OCI-LY1 (cell line): ENCODE data around the gene RUNDC1.

Experiments
- H2AFZ ChIP-seq: fragments of 200-600 bp; sonication (generic), shearing (Covaris generic); 2 replicates; pipeline ENCODE4 v1.6.0; 2014; ENCODE audit warnings: antibody characterized with exemption, mild to moderate bottlenecking, low read length
- H3F3A ChIP-seq: fragments of 200-600 bp; sonication (generic), shearing (Covaris generic); 2 replicates; pipeline ENCODE4 v1.6.0; 2014; ENCODE audit warnings: mild to moderate bottlenecking, antibody characterized with exemption, low read length, moderate library complexity; ENCODE audit not compliant: insufficient read depth
- H3K27ac ChIP-seq: fragments of 200-600 bp; sonication (generic); 2 replicates; pipeline ENCODE4 v1.5.1; 2014; ENCODE audit warnings: low read length, mixed run types, mild to moderate bottlenecking, low read depth; ENCODE audit not compliant: poor library complexity, severe bottlenecking
- H3K27me3 ChIP-seq: fragments of 200-600 bp; sonication (generic); 2 replicates; pipeline ENCODE4 v1.6.0; 2014; ENCODE audit warnings: antibody characterized with exemption, mild to moderate bottlenecking, low read length, moderate library complexity; ENCODE audit not compliant: insufficient read depth
- H3K36me3 ChIP-seq: fragments of 200-600 bp; sonication (generic); 2 replicates; pipeline ENCODE4 v1.6.1; 2014; ENCODE audit warnings: mild to moderate bottlenecking, antibody characterized with exemption, low read length, moderate library complexity, mixed read lengths; ENCODE audit not compliant: insufficient read depth
- H3K4me1 ChIP-seq: fragments of 200-600 bp; sonication (generic); 2 replicates; pipeline ENCODE4 v1.5.1; 2014; ENCODE audit warnings: mild to moderate bottlenecking, low read length, moderate library complexity; ENCODE audit not compliant: insufficient read depth, severe bottlenecking
- H3K4me2 ChIP-seq: fragments of 200-600 bp; sonication (generic), shearing (Covaris generic); 2 replicates; pipeline ENCODE4 v1.6.1; 2014; ENCODE audit warnings: low read length
- H3K4me3 ChIP-seq: fragments of 200-600 bp; sonication (generic); 2 replicates; pipeline ENCODE4 v1.5.1; 2014; ENCODE audit warnings: low read length, low read depth, mild to moderate bottlenecking, mixed read lengths; ENCODE audit not compliant: poor library complexity, severe bottlenecking
- H3K79me2 ChIP-seq: fragments of 200-600 bp; shearing (Covaris generic); 2 replicates; pipeline ENCODE4 v1.6.1; 2016; ENCODE audit warnings: mixed run types, low read length, mixed read lengths; ENCODE audit not compliant: insufficient read depth
- H3K9ac ChIP-seq: fragments of 200-600 bp; sonication (generic), shearing (Covaris generic); 2 replicates; pipeline ENCODE4 v1.6.1; 2014; ENCODE audit warnings: mild to moderate bottlenecking, low read length, mixed read lengths
- H3K9me2 ChIP-seq: fragments of 200-600 bp; sonication (generic), shearing (Covaris generic); 2 replicates; pipeline ENCODE4 v1.6.1; 2014; ENCODE audit warnings: low read depth, mild to moderate bottlenecking, low read length, mixed read lengths
- H3K9me3 ChIP-seq: fragments of 200-600 bp; shearing (Covaris generic); 2 replicates; pipeline ENCODE4 v1.6.1; 2014; ENCODE audit warnings: low read length, mixed read lengths
- H4K20me1 ChIP-seq: fragments of 200-600 bp; sonication (generic), shearing (Covaris generic); 2 replicates; pipeline ENCODE4 v1.6.0; 2016; ENCODE audit warnings: mild to moderate bottlenecking, low read length; ENCODE audit not compliant: insufficient read depth
- EZH2 ChIP-seq: fragments of 200-600 bp; sonication (generic), shearing (Covaris generic); IDR thresholded peaks from 2 replicates; pipeline ENCODE4 v1.8.0; 2017; ENCODE audit warnings: borderline replicate concordance, mixed run types, mild to moderate bottlenecking, antibody characterized with exemption, low read length, moderate library complexity, mixed read lengths
- TF ChIP-seq, protein P1 (sequence below): fragments of 200-600 bp; sonication (generic), shearing (Covaris generic); IDR thresholded peaks from 2 replicates; pipeline ENCODE4 v1.5.1; 2017; ENCODE audit warnings: mild to moderate bottlenecking, antibody characterized with exemption, low read length, moderate library complexity, mixed read lengths

The RUNDC1 gene

DNA sequence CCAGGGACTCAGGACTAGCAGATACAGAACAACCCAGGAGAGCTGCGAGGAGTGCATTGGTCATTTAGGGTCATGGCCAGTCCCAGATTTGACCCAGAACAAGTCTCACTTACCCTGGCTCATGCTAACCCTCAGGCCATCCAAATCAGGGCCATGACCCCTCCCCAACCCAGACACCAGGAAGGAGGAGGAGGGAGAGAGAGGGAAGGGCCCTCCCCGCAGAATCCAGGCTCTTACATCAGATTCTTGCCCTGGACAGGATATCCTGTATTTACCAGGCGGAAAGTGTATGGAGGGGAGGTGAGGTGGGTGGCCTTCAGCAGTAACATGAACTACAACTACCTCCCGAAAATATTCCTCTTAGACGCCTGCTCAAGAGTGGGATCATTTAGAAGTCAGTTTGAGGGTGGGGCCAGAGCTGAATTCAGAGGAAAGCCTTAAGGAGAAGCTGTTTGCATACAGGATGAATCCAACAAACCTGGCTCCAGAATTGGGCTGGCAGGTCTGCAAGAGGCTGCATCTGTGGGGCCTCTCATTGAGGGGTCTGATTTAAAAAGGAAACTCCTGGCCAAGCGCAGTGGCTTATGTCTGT lies 39.8 kb downstream of the RUNDC1 start:
- Histone ChIP-seq H3K9me3 (no peaks in the 10 kb centered on the region), H4K20me1 (no peaks in the 10 kb centered on the region), H3K4me3 (no peak overlapping the region), H3K9ac (no peak overlapping the region), H3K4me2 (no peak overlapping the region), H3K36me3 (peaks cover 7% of the 10 kb centered on the region; the same call in 1 of the 2 replicates), H3F3A (no peaks in the 10 kb centered on the region), H3K27me3 (no peaks in the 10 kb centered on the region), H3K4me1 (peaks cover 24% of the 10 kb centered on the region), H2AFZ (no peak overlapping the region), H3K27ac (no peak overlapping the region), H3K79me2 (no peaks in the 10 kb centered on the region), H3K9me2 (no peaks in the 10 kb centered on the region)
- no peak for TF ChIP-seq EZH2
- TF ChIP-seq, protein P1, sequence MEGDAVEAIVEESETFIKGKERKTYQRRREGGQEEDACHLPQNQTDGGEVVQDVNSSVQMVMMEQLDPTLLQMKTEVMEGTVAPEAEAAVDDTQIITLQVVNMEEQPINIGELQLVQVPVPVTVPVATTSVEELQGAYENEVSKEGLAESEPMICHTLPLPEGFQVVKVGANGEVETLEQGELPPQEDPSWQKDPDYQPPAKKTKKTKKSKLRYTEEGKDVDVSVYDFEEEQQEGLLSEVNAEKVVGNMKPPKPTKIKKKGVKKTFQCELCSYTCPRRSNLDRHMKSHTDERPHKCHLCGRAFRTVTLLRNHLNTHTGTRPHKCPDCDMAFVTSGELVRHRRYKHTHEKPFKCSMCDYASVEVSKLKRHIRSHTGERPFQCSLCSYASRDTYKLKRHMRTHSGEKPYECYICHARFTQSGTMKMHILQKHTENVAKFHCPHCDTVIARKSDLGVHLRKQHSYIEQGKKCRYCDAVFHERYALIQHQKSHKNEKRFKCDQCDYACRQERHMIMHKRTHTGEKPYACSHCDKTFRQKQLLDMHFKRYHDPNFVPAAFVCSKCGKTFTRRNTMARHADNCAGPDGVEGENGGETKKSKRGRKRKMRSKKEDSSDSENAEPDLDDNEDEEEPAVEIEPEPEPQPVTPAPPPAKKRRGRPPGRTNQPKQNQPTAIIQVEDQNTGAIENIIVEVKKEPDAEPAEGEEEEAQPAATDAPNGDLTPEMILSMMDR = no peak

DNA sequence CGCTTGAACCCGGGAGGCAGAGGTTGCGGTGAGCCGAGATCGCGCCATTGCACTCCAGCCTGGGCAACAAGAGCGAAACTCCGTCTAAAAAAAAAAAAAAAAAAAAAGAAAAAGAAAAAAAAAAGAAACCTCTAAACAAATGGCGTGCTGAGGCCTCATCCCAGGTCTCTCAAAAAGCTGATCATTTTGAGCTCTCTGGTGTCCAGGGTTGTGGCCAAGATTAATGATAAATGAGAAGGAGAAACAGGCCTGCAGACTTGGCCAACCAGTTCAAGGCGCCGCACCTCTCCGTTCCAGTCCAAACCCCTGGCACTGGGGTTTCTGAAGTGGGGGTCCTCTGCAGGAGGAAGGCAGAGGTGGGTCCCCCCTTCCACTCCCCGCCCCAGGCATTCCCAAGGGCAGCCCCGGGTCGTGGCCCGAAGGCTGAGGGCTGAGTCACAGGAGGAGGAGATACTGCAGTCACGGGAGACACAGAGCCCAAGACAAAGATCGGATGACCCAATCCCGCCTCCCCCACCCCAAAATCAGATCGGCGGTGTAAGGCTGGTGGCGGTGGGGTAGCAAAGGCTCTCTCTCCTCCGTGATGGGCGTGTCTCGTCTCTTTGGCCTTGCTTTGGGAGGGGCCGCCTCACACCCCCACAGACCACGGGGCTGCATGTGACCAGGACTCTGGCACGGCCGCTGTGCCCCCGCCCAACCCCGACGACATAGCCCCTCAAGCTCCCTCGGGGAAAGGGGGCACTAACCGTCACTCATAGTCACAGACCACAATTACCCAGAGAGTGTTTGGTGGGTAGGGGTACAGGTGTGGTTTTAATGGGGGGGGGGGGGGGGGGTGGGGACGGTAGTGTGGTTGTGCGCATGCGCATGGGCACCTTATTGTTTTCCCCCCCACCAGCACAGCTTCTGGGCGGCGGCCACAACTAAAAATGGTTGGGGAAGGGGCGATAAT lies 40.7 kb downstream of the RUNDC1 start:
- peak overlapping the region; percentile 71 for H3K9ac ChIP-seq
- H3K27me3 ChIP-seq = no peaks in the 10 kb centered on the region
- H3K4me2 ChIP-seq = peak overlapping the region; percentile 93
- H3K4me3 ChIP-seq = peak overlapping the region; percentile 93
- no peaks in the 10 kb centered on the region for H4K20me1 ChIP-seq
- H3K9me3 ChIP-seq = no peaks in the 10 kb centered on the region
- H3K4me1 ChIP-seq = peaks cover 24% of the 10 kb centered on the region
- H3K27ac ChIP-seq = no peak overlapping the region
- peaks cover 2% of the 10 kb centered on the region; the same call in 1 of the 2 replicates for H3K36me3 ChIP-seq
- no peak for TF ChIP-seq EZH2
- TF ChIP-seq, protein P1 = no peak
- no peaks in the 10 kb centered on the region for H3K79me2 ChIP-seq
- peak overlapping the region; percentile 27; the same call in 1 of the 2 replicates for H2AFZ ChIP-seq
- H3K9me2 ChIP-seq = no peaks in the 10 kb centered on the region
- no peaks in the 10 kb centered on the region for H3F3A ChIP-seq

- Histone ChIP-seq H3K9ac (peak within 1 kb of the TSS; percentile 71), H2AFZ (peak within 1 kb of the TSS; percentile 27), H3F3A (no peaks in the 10 kb centered on the region), H3K4me2 (peak within 1 kb of the TSS; percentile 93), H3K4me3 (peak within 1 kb of the TSS; percentile 93), H3K9me2 (no peaks in the 10 kb centered on the region), H3K9me3 (no peaks in the 10 kb centered on the region), H3K79me2 (no peaks in the 10 kb centered on the region), H4K20me1 (no peaks in the 10 kb centered on the region), H3K27ac (no peak within 1 kb of the TSS), H3K4me1 (peaks cover 24% of the 10 kb centered on the region), H3K36me3 (no peaks in the 10 kb centered on the region), H3K27me3 (no peaks in the 10 kb centered on the region)
- TF ChIP-seq, protein P1 = no peak
These were observed 41.6 kb downstream of the RUNDC1 start, which contains the start of gene VAT1 for GRCh38 chr17:43021741-43022512. Gene VAT1 (minus strand): TSS chr17:43022385. CDS start chr17:43022322, 63 bp downstream.
